Brain microvascular endothelial cell (primary cell): Measurements from ENCODE around the gene TAF11L13.

Source experiments
- DNase-seq: peaks from one replicate; pipeline ENCODE4 v3.0.0-alpha.2; 2020
- H3K27ac ChIP-seq: fragments of 250-450 bp; sonication (Bioruptor Pico); 2 replicates; pipeline ENCODE4 v1.5.1; 2020; ENCODE audit warnings: mild to moderate bottlenecking, moderate library complexity
- H3K27me3 ChIP-seq: fragments of 250-450 bp; sonication (Bioruptor Pico); replicated peaks from 2 replicates; pipeline ENCODE4 v1.5.1; 2020; ENCODE audit warnings: mild to moderate bottlenecking
- H3K36me3 ChIP-seq: fragments of 250-450 bp; sonication (Bioruptor Pico); replicated peaks from 2 replicates; pipeline ENCODE4 v1.5.1; 2020; ENCODE audit warnings: mild to moderate bottlenecking
- H3K4me3 ChIP-seq: 2 replicates; pipeline ENCODE4 v1.5.1; 2011; ENCODE audit warnings: low read depth, mild to moderate bottlenecking, control low read depth, low read length, moderate library complexity
- CTCF ChIP-seq: IDR thresholded peaks from 2 replicates; pipeline ENCODE4 v1.5.1; 2011; ENCODE audit warnings: low read depth, mild to moderate bottlenecking, moderate library complexity, low read length, control low read depth, inconsistent platforms; ENCODE audit errors: missing control alignments
- in situ Hi-C: cut with HindIII; loops from 2 replicates; pipeline ENCODE4 v1.10.0; 2017; ENCODE audit warnings: low sequenced_read_pairs, low pct_ligation_motif_present

Gene TAF11L13

GRCh38 chr5:17679597-17680203, 47.8 kb downstream of the TAF11L13 start:
- Histone ChIP-seq H3K27me3 (no peaks in the 10 kb centered on the region), H3K4me3 (no peak overlapping the region), H3K27ac (no peak overlapping the region), H3K36me3 (no peaks in the 10 kb centered on the region)
- in situ Hi-C loops = no loop called here
- TF ChIP-seq CTCF = no peak
- no peak for DNase-seq

- no peak overlapping the region for H3K27ac ChIP-seq
- in situ Hi-C loops = no loop called here
- no peaks in the 10 kb centered on the region for H3K36me3 ChIP-seq
- no peak for DNase-seq
- no peaks in the 10 kb centered on the region for H3K27me3 ChIP-seq
- no peak for TF ChIP-seq CTCF
- H3K4me3 ChIP-seq = no peak overlapping the region
Observed at GRCh38 chr5:17680737-17681136, 48.8 kb downstream of the TAF11L13 start.
